Measurements from ENCODE around the gene AKR1A1.

AKR1A1 gene

DNA sequence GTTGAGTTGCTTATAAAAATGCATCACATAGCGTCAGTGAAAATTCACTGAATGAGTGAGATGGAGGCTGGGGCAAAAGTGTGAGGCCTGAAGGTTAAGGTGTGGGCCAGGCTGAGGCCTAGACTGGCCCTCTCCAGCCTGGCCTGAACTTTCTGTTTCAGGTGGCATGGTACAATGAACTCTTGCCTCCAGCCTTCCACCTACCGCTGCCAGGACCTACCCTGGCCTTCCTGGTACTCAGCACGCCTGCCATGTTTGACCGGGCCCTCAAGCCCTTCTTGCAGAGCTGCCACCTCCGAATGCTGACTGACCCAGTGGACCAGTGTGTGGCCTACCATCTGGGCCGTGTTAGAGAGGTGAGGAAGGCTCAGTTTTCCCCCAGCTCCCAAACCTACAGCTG is 43.4 kb upstream of the AKR1A1 start:
- no peak for DNase-seq (ENCODE audit: low read depth in 1 of 2, low spot score in 1 of 2)
- TF ChIP-seq SPI1 (IDR thresholded peaks at IDR 0.05; ENCODE audit: borderline replicate concordance, low read depth) = no peak
- TF ChIP-seq POLR2AphosphoS5 (IDR thresholded peaks at IDR 0.05; ENCODE audit: low read depth) = no peak
- no peak for TF ChIP-seq GABPA (IDR thresholded peaks at IDR 0.05; ENCODE audit: low read depth)
- TF ChIP-seq, protein P1, sequence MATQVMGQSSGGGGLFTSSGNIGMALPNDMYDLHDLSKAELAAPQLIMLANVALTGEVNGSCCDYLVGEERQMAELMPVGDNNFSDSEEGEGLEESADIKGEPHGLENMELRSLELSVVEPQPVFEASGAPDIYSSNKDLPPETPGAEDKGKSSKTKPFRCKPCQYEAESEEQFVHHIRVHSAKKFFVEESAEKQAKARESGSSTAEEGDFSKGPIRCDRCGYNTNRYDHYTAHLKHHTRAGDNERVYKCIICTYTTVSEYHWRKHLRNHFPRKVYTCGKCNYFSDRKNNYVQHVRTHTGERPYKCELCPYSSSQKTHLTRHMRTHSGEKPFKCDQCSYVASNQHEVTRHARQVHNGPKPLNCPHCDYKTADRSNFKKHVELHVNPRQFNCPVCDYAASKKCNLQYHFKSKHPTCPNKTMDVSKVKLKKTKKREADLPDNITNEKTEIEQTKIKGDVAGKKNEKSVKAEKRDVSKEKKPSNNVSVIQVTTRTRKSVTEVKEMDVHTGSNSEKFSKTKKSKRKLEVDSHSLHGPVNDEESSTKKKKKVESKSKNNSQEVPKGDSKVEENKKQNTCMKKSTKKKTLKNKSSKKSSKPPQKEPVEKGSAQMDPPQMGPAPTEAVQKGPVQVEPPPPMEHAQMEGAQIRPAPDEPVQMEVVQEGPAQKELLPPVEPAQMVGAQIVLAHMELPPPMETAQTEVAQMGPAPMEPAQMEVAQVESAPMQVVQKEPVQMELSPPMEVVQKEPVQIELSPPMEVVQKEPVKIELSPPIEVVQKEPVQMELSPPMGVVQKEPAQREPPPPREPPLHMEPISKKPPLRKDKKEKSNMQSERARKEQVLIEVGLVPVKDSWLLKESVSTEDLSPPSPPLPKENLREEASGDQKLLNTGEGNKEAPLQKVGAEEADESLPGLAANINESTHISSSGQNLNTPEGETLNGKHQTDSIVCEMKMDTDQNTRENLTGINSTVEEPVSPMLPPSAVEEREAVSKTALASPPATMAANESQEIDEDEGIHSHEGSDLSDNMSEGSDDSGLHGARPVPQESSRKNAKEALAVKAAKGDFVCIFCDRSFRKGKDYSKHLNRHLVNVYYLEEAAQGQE (IDR thresholded peaks at IDR 0.05; ENCODE audit: insufficient replicate concordance, low read depth) = no peak
- TF ChIP-seq, protein P2, sequence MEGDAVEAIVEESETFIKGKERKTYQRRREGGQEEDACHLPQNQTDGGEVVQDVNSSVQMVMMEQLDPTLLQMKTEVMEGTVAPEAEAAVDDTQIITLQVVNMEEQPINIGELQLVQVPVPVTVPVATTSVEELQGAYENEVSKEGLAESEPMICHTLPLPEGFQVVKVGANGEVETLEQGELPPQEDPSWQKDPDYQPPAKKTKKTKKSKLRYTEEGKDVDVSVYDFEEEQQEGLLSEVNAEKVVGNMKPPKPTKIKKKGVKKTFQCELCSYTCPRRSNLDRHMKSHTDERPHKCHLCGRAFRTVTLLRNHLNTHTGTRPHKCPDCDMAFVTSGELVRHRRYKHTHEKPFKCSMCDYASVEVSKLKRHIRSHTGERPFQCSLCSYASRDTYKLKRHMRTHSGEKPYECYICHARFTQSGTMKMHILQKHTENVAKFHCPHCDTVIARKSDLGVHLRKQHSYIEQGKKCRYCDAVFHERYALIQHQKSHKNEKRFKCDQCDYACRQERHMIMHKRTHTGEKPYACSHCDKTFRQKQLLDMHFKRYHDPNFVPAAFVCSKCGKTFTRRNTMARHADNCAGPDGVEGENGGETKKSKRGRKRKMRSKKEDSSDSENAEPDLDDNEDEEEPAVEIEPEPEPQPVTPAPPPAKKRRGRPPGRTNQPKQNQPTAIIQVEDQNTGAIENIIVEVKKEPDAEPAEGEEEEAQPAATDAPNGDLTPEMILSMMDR (IDR thresholded peaks at IDR 0.05; ENCODE audit: insufficient read depth, low read length) = no peak
- no peak overlapping the region for H3K4me3 ChIP-seq (replicated peaks; ENCODE audit: insufficient read depth, low read length)
- H3K27me3 ChIP-seq (ENCODE audit: insufficient read depth, poor library complexity, severe bottlenecking) = no peaks in the 10 kb centered on the region
- H3K27ac ChIP-seq (replicated peaks) = no peak overlapping the region

DNA sequence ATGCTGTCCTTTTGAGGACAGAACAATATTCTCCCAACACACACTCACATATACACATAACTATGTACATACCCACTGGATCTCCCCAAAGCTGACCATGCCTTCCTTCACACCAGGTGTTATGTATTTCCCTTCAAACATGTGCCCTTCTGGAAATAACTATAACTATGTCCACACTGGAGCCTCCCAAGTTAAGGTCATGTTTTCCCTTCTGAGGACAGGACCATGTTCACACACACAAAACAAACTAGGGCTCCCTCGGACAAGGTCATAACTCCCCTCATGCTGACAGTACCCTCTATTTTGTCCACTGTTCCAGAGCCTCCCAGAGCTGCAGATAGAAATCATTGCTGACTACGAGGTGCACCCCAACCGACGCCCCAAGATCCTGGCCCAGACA is 42.7 kb upstream of the AKR1A1 start:
- Histone ChIP-seq H3K27me3 (ENCODE audit: insufficient read depth, poor library complexity, severe bottlenecking) (no peaks in the 10 kb centered on the region), H3K4me3 (replicated peaks; ENCODE audit: insufficient read depth, low read length) (no peak overlapping the region), H3K27ac (replicated peaks) (no peak overlapping the region)
- DNase-seq (ENCODE audit: low read depth in 1 of 2, low spot score in 1 of 2) = no peak
- TF ChIP-seq SPI1 (IDR thresholded peaks at IDR 0.05; ENCODE audit: borderline replicate concordance, low read depth) (no peak), GABPA (IDR thresholded peaks at IDR 0.05; ENCODE audit: low read depth) (no peak), POLR2AphosphoS5 (IDR thresholded peaks at IDR 0.05; ENCODE audit: low read depth) (no peak)
- TF ChIP-seq, protein P1 (IDR thresholded peaks at IDR 0.05; ENCODE audit: insufficient replicate concordance, low read depth) = no peak
- TF ChIP-seq, protein P2 (IDR thresholded peaks at IDR 0.05; ENCODE audit: insufficient read depth, low read length) = no peak

DNA sequence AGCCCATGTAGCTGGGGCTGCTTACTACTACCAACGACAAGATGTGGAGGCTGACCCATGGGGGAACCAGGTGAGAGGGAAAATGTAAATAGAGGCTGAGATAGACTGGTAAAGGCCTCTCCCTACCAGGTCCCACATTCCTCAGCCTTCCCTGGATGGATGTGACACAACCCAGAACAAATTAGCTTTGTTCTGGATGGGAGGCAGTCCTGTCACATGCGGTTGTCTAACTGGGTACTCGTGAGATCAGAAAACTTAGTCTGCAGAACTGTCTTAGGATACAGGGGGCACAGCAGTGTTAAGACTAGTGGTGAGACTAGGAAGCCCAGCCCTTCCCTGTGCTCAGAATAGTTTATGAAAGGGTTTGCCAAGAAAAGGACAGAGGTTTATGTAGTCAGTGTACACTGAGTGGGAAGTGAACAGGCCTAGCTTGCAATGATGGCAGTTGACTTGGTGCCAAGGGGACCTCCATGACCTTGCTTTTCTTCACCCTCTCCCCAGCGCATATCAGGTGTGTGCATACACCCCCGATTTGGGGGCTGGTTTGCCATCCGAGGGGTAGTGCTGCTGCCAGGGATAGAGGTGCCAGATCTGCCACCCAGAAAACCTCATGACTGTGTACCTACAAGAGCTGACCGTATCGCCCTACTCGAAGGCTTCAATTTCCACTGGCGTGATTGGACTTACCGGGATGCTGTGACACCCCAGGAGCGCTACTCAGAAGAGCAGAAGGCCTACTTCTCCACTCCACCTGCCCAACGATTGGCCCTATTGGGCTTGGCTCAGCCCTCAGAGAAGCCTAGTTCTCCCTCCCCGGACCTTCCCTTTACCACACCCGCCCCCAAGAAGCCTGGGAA is 42.1 kb upstream of the AKR1A1 start:
- TF ChIP-seq, protein P1 (IDR thresholded peaks at IDR 0.05; ENCODE audit: insufficient replicate concordance, low read depth) = no peak
- TF ChIP-seq, protein P2 (IDR thresholded peaks at IDR 0.05; ENCODE audit: insufficient read depth, low read length) = no peak
- TF ChIP-seq POLR2AphosphoS5 (IDR thresholded peaks at IDR 0.05; ENCODE audit: low read depth) = peak; percentile 11; the same call in 1 of the 2 replicates
- DNase-seq (ENCODE audit: low read depth in 1 of 2, low spot score in 1 of 2) = no peak
- H3K4me3 ChIP-seq (replicated peaks; ENCODE audit: insufficient read depth, low read length) = no peak overlapping the region
- H3K27me3 ChIP-seq (ENCODE audit: insufficient read depth, poor library complexity, severe bottlenecking) = no peaks in the 10 kb centered on the region
- H3K27ac ChIP-seq (replicated peaks) = no peak overlapping the region
